IMR-90 (cell line): ENCODE measurements around the gene INF2. TPM values are rescaled to one million over a fixed set of nuclear protein-coding genes. Genes with fewer than 3 reads are reported as not detected.
A peak's percentile ranks its signal among the peaks of the same experiment; 100 is the strongest.

Experiments
- ATAC-seq: fragments of 200-7000 bp; cut with Tn5 transposase; 2 replicates; pipeline ENCODE4 v1.9.1; 2020; ENCODE audit warnings: low read depth, mild to moderate bottlenecking, moderate library complexity
- BruUV-seq: library from RNA; stranded (reverse); fragments of 400-500 nt; replicated peaks from 2 replicates; lab custom pipeline; 2021; lab: Mats Ljungman, UMichigan
- CTCF ChIA-PET: fragments of 300-600 bp; formaldehyde crosslinking; extraction: SDS; loops from one replicate; lab custom pipeline; 2021; ENCODE audit warnings: antibody characterized with exemption; lab: Yijun Ruan, JAX
- POLR2A ChIA-PET: fragments of 300-600 bp; sonication (Branson Sonifier 250); formaldehyde crosslinking; loops from one replicate; lab custom pipeline; 2022; ENCODE audit warnings: antibody characterized with exemption; ENCODE audit not compliant: unreplicated experiment; lab: Charles Lee
- DNase-seq: peaks from one replicate; pipeline ENCODE4 v3.0.0; 2013
- H2AFZ ChIP-seq: replicated peaks from 2 replicates; pipeline ENCODE3; 2013; ENCODE audit warnings: low read length, mild to moderate bottlenecking; ENCODE audit not compliant: poor library complexity
- H2AK5ac ChIP-seq: 2 replicates; pipeline ENCODE4 v1.6.1; 2013; ENCODE audit warnings: low read depth, low read length, inconsistent platforms
- H2AK9ac ChIP-seq: replicated peaks from 2 replicates; pipeline ENCODE3; 2013; ENCODE audit warnings: mild to moderate bottlenecking, low read depth, low read length, moderate library complexity; ENCODE audit not compliant: poor library complexity
- H2BK120ac ChIP-seq: 2 replicates; pipeline ENCODE4 v1.6.1; 2013; ENCODE audit warnings: low read depth, low read length, inconsistent platforms
- H2BK15ac ChIP-seq: 3 replicates; pipeline ENCODE4 v1.6.1; 2013; ENCODE audit warnings: low read depth, low read length, inconsistent platforms
- H2BK20ac ChIP-seq: 2 replicates; pipeline ENCODE4 v1.6.1; 2013; ENCODE audit warnings: low read depth, mild to moderate bottlenecking, inconsistent platforms, low read length, moderate library complexity
- H2BK5ac ChIP-seq: 2 replicates; pipeline ENCODE4 v1.6.1; 2013; ENCODE audit warnings: mild to moderate bottlenecking, low read depth, low read length, inconsistent platforms; ENCODE audit not compliant: poor library complexity, severe bottlenecking
- H3K14ac ChIP-seq: replicated peaks from 2 replicates; pipeline ENCODE4 v1.6.1; 2013; ENCODE audit warnings: low read depth, low read length, inconsistent platforms
- H3K18ac ChIP-seq: 2 replicates; pipeline ENCODE4 v1.6.1; 2013; ENCODE audit warnings: low read depth, low read length, control low read depth
- H3K23ac ChIP-seq: 2 replicates; pipeline ENCODE4 v1.6.1; 2013; ENCODE audit warnings: low read depth, low read length, inconsistent platforms
- H3K27ac ChIP-seq: 2 replicates; pipeline ENCODE4 v1.5.1; 2013; ENCODE audit warnings: mild to moderate bottlenecking, control low read depth, low read length; ENCODE audit not compliant: insufficient read depth
- H3K27me3 ChIP-seq: 2 replicates; pipeline ENCODE4 v1.6.1; 2013; ENCODE audit warnings: low read length; ENCODE audit not compliant: control insufficient read depth, insufficient read depth
- H3K36me3 ChIP-seq: 2 replicates; pipeline ENCODE4 v1.6.1; 2013; ENCODE audit warnings: low read length, mixed read lengths; ENCODE audit not compliant: control insufficient read depth, insufficient read depth
- H3K4ac ChIP-seq: 2 replicates; pipeline ENCODE4 v1.6.1; 2013; ENCODE audit warnings: low read depth, low read length, inconsistent platforms
- H3K4me1 ChIP-seq: 2 replicates; pipeline ENCODE4 v1.6.1; 2013; ENCODE audit warnings: low read length, mixed read lengths; ENCODE audit not compliant: control insufficient read depth, insufficient read depth
- H3K4me2 ChIP-seq: 2 replicates; pipeline ENCODE4 v1.6.1; 2013; ENCODE audit warnings: low read depth, mild to moderate bottlenecking, control low read depth, low read length, moderate library complexity
- H3K4me3 ChIP-seq: 2 replicates; pipeline ENCODE4 v1.5.1; 2013; ENCODE audit warnings: low read depth, mild to moderate bottlenecking, control low read depth, low read length, moderate library complexity; ENCODE audit not compliant: insufficient read depth
- H3K56ac ChIP-seq: 2 replicates; pipeline ENCODE4 v1.6.1; 2013; ENCODE audit warnings: low read length, inconsistent platforms; ENCODE audit not compliant: insufficient read depth; ENCODE audit errors: extremely low read depth
- H3K79me1 ChIP-seq, 2 experiments: 2 replicates each; pipeline ENCODE4 v1.6.1; 2013; ENCODE audit warnings: low read length in 2 of 2, inconsistent platforms in 1 of 2, low read depth in 1 of 2
- H3K9ac ChIP-seq: 2 replicates; pipeline ENCODE4 v1.6.1; 2013; ENCODE audit warnings: low read depth, low read length, control low read depth
- H3K9me1 ChIP-seq: 2 replicates; pipeline ENCODE4 v1.6.1; 2013; ENCODE audit warnings: low read length, inconsistent platforms; ENCODE audit not compliant: insufficient read depth
- H3K9me3 ChIP-seq: 2 replicates; pipeline ENCODE4 v1.6.1; 2013; ENCODE audit warnings: low read length; ENCODE audit not compliant: control insufficient read depth, insufficient read depth
- H4K20me1 ChIP-seq: 2 replicates; pipeline ENCODE4 v1.6.1; 2013; ENCODE audit warnings: low read length, inconsistent platforms; ENCODE audit not compliant: insufficient read depth
- H4K5ac ChIP-seq: 2 replicates; pipeline ENCODE4 v1.6.1; 2013; ENCODE audit warnings: mild to moderate bottlenecking, low read depth, low read length, control low read depth
- H4K8ac ChIP-seq, 2 experiments: 2 replicates each; pipeline ENCODE4 v1.6.1; 2013; ENCODE audit warnings: low read depth in 2 of 2, low read length in 2 of 2, control low read depth in 1 of 2, inconsistent platforms in 1 of 2
- H4K91ac ChIP-seq: 2 replicates; pipeline ENCODE4 v1.6.1; 2013; ENCODE audit warnings: low read depth, low read length, inconsistent platforms; ENCODE audit not compliant: insufficient read depth
- CHD1 ChIP-seq: IDR thresholded peaks from 2 replicates; pipeline ENCODE4 v1.6.1; 2012; ENCODE audit warnings: low read depth, low read length, improper control_type of control experiment
- CTCF ChIP-seq: conservative IDR thresholded peaks from 2 replicates; pipeline ENCODE4 v1.5.1; 2012; ENCODE audit warnings: mild to moderate bottlenecking, low read depth, low read length, improper control_type of control experiment
- MXI1 ChIP-seq: IDR thresholded peaks from 2 replicates; pipeline ENCODE4 v1.6.1; 2012; ENCODE audit warnings: low read depth, mild to moderate bottlenecking, low read length, moderate library complexity, borderline replicate concordance
- RAD21 ChIP-seq: IDR thresholded peaks from 2 replicates; pipeline ENCODE4 v1.6.1; 2012; ENCODE audit warnings: low read length, improper control_type of control experiment
- SMC3 ChIP-seq: fragments of 150-350 bp; IDR thresholded peaks from 2 replicates; pipeline ENCODE4 v1.6.1; 2016; ENCODE audit warnings: low read depth, mild to moderate bottlenecking, antibody characterized with exemption, low read length, moderate library complexity
- WGBS, 2 experiments: methylation state at CpG; one replicate each; pipeline versions ENCODE4 v1.1.5 to v1.1.7; 2013; ENCODE audit warnings: missing lambda C conversion rate in 2 of 2; ENCODE audit not compliant: insufficient read length in 1 of 2; ENCODE audit errors: extremely low coverage in 2 of 2; 5-methylcytosine and 5-hydroxymethylcytosine counted together
- dilution Hi-C: fragments of 300-500 bp; cut with HindIII; formaldehyde crosslinking; loops from one replicate; pipeline ENCODE4 v1.14.3; 2018; ENCODE audit warnings: low sequenced_read_pairs; ENCODE audit not compliant: unreplicated experiment
- in situ Hi-C: fragments of 300-500 bp; cut with MboI; formaldehyde crosslinking; loops from 3 replicates; pipeline ENCODE4 v1.14.3; 2019; ENCODE audit warnings: low sequenced_read_pairs, inconsistent platforms, mixed read lengths
- intact Hi-C: fragments of 100-400 bp; cut with micrococcal nuclease; formaldehyde crosslinking; loops from 2 replicates; pipeline ENCODE4 v1.10.0; 2022
- polyA plus RNA-seq, 3 experiments: library from polyadenylated mRNA; depleted of rRNA; stranded (reverse); fragments of >200 nt; gene quantifications; 2 replicates each; pipeline ENCODE4 v1.2.3, GENCODE V29; 2012; ENCODE audit warnings: low replicate concordance in 1 of 3
- total RNA-seq: library from RNA; depleted of rRNA; stranded (reverse); fragments of >200 nt; gene quantifications from 2 replicates; pipeline ENCODE4 v1.2.3, GENCODE V29; 2012
- TF ChIP-seq, protein P1 (sequence below): fragments of 150-350 bp; IDR thresholded peaks from 2 replicates; pipeline ENCODE4 v1.6.1; 2016; ENCODE audit warnings: low read depth, mild to moderate bottlenecking, low read length, moderate library complexity, borderline replicate concordance

INF2 gene
- total and polyA plus RNA-seq, 2 of the 4 experiments (the other 2 are of a cell fraction), result 16.8 to 62.1 TPM

DNA sequence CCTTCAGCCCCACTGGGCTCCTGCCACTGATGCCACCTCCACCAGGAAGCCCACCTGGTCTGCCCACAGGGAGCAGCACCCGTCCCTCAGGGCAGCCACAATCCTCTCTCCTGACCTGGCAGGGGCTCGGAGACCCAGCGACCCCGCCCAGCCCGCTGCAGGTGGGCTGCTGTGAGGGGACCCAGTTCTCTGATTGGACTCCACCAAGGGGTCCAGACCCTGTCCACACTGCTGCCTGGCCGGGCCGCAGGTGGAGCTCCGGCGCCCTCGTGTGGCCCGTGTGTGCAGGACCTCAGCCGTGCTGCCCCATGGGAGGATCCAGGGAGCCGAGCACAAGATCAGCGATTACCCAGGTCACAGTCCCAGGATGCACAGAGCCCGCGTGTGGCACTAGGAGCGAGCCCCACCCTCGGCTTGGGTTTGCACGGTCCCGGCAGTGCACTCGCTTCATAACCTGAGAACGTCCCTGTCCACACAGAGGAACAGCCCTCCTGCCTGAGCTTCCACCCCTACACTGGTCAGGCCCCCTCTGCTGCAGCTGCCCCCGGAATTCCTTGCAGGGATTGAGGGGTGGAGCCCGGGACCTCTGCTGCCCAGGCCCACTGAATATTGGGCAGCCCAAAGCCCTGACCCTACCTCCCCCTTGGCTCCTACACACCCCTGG is 49.4 kb upstream of the INF2 start:
- Histone ChIP-seq H3K36me3 (no peaks in the 10 kb centered on the region), H3K9ac (no peak overlapping the region), H3K9me1 (no peaks in the 10 kb centered on the region), H4K8ac (no peak overlapping the region), H3K14ac (no peak overlapping the region), H4K5ac (no peak overlapping the region), H4K20me1 (no peaks in the 10 kb centered on the region), H3K23ac (no peak overlapping the region), H2AFZ (peak overlapping the region; percentile 84), H3K4me3 (no peak overlapping the region), H2AK9ac (peak overlapping the region; percentile 93), H3K4me2 (peak overlapping the region; percentile 13; the same call in 1 of the 2 replicates), H3K4me1 (no peaks in the 10 kb centered on the region), H2BK20ac (no peak overlapping the region), H2BK5ac (no peak overlapping the region), H4K91ac (no peak overlapping the region), H3K18ac (no peak overlapping the region), H3K27me3 (peaks cover 22% of the 10 kb centered on the region), H3K4ac (no peak overlapping the region), H2BK120ac (no peak overlapping the region), H2AK5ac (no peak overlapping the region), H3K79me1 (no peaks in the 10 kb centered on the region), H3K56ac (no peak overlapping the region), H3K9me3 (peaks cover under 1% of the 10 kb centered on the region), H3K27ac (no peak overlapping the region), H2BK15ac (no peak overlapping the region)
- 0% methylated on average over 13 of the region's 24 CpGs; no CpG with 5 or more reads in 1 of the 2 experiments for WGBS, 2 experiments
- intact Hi-C loops, result loop anchor here (1.0 kb wide), 2 partner anchors 546 to 562 kb away; no protein-coding TSS in a partner anchor
- in situ Hi-C loops, result loop anchor here (10.0 to 25.0 kb wide), 2 partner anchors 505 to 553 kb away; partner anchors contain the start of genes ASPG and KIF26A
- ChIA-PET POLR2A (no interaction called here), CTCF (interaction anchor here (0.8 to 1.2 kb wide), 3 partner anchors 8 to 562 kb away, joined by 3 to 5 read pairs (median 3); no protein-coding TSS in a partner anchor)
- dilution Hi-C loops, result no loop called here
- peak; percentile 97 for ATAC-seq
- DNase-seq, result peak; percentile 24
- BruUV-seq, result no TSS peak
- TF ChIP-seq RAD21 (peak; percentile 89), MXI1 (no peak), SMC3 (peak; percentile 71), CTCF (peak; percentile 92), CHD1 (no peak)
- TF ChIP-seq, protein P1, sequence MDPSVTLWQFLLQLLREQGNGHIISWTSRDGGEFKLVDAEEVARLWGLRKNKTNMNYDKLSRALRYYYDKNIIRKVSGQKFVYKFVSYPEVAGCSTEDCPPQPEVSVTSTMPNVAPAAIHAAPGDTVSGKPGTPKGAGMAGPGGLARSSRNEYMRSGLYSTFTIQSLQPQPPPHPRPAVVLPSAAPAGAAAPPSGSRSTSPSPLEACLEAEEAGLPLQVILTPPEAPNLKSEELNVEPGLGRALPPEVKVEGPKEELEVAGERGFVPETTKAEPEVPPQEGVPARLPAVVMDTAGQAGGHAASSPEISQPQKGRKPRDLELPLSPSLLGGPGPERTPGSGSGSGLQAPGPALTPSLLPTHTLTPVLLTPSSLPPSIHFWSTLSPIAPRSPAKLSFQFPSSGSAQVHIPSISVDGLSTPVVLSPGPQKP, result no peak
